SK-MEL-5 (cell line): ENCODE measurements around the gene CA4. TPM values are rescaled to one million over a fixed set of nuclear protein-coding genes. Genes with fewer than 3 reads are reported as not detected.

Source experiments
- DNase-seq: peaks from one replicate; pipeline ENCODE4 v3.0.0-alpha.2; 2016; ENCODE audit warnings: low read depth, low spot score
- in situ Hi-C: cut with HindIII; loops from 2 replicates; pipeline ENCODE4 v1.10.0; 2016; ENCODE audit warnings: low sequenced_read_pairs, high pct_unique_total_duplicates, low pct_unique_long_range_greater_than_20kb
- total RNA-seq: library from RNA; depleted of rRNA; stranded (reverse); fragments of >200 nt; shearing (Covaris generic); gene quantifications from 2 replicates; pipeline ENCODE4 v1.2.3, GENCODE V29; 2014

CA4 gene
- total RNA-seq, 1 experiment from 2014 or later, result not detected

- in situ Hi-C loops, result no loop called here
- no peak for DNase-seq
Measured at GRCh38 chr17:60146206-60146605, 3.6 kb upstream of the CA4 start.

GRCh38 chr17:60147553-60148223 lies 2.1 kb upstream of the CA4 start:
- no peak for DNase-seq
- in situ Hi-C loops, result no loop called here

- in situ Hi-C loops, result no loop called here
- DNase-seq, result no peak
Measured at GRCh38 chr17:60148373-60148772, 1.4 kb upstream of the CA4 start.

- no peak for DNase-seq
- in situ Hi-C loops, result no loop called here
Measured at GRCh38 chr17:60151355-60151754, 1.6 kb downstream of the CA4 start.

- in situ Hi-C loops, result no loop called here
- no peak for DNase-seq
Measured at GRCh38 chr17:60153606-60154390, 4.0 kb downstream of the CA4 start.

- in situ Hi-C loops, result no loop called here
- no peak for DNase-seq
Measured at GRCh38 chr17:60154616-60155426, 5.0 kb downstream of the CA4 start.

- in situ Hi-C loops, result no loop called here
- DNase-seq, result no peak
Measured at GRCh38 chr17:60155427-60155814, 5.6 kb downstream of the CA4 start.

GRCh38 chr17:60155815-60156214 lies 6.0 kb downstream of the CA4 start:
- DNase-seq, result no peak
- in situ Hi-C loops, result no loop called here

- no peak for DNase-seq
- in situ Hi-C loops, result no loop called here
Measured at GRCh38 chr17:60156746-60157145, 7.0 kb downstream of the CA4 start.

- in situ Hi-C loops, result no loop called here
- no peak for DNase-seq
Measured at GRCh38 chr17:60157487-60158040, 7.8 kb downstream of the CA4 start.

- no peak for DNase-seq
- in situ Hi-C loops, result no loop called here
Measured at GRCh38 chr17:60158751-60159478, 9.1 kb downstream of the CA4 start.

- in situ Hi-C loops, result no loop called here
- DNase-seq, result no peak
Measured at GRCh38 chr17:60159479-60159866, 9.7 kb downstream of the CA4 start.

GRCh38 chr17:60160829-60161501 lies 11.2 kb downstream of the CA4 start:
- DNase-seq, result no peak
- in situ Hi-C loops, result no loop called here

GRCh38 chr17:60161598-60162330 lies 12.0 kb downstream of the CA4 start:
- in situ Hi-C loops, result no loop called here
- DNase-seq, result no peak

GRCh38 chr17:60163108-60163784 lies 13.5 kb downstream of the CA4 start:
- in situ Hi-C loops, result no loop called here
- peak; percentile 45 for DNase-seq

- DNase-seq, result no peak
- in situ Hi-C loops, result no loop called here
Measured at GRCh38 chr17:60164164-60164563, 14.4 kb downstream of the CA4 start.
